Fibroblast of mammary gland (primary cell): ENCODE results near the gene CC2D2A.

Experiments
- DNase-seq: peaks from one replicate; pipeline ENCODE4 v3.0.0-alpha.2; 2010; ENCODE audit warnings: low read depth
- H3K4me3 ChIP-seq: 2 replicates; pipeline ENCODE4 v1.5.1; 2011; ENCODE audit warnings: low read depth, mild to moderate bottlenecking, low read length, moderate library complexity; ENCODE audit not compliant: control insufficient read depth
- TF ChIP-seq, protein P1 (sequence below): conservative IDR thresholded peaks from 2 replicates; pipeline ENCODE4 v1.5.1; 2011; ENCODE audit warnings: low read depth, low read length, inconsistent platforms; ENCODE audit not compliant: control insufficient read depth, insufficient read depth

CC2D2A gene

DNA sequence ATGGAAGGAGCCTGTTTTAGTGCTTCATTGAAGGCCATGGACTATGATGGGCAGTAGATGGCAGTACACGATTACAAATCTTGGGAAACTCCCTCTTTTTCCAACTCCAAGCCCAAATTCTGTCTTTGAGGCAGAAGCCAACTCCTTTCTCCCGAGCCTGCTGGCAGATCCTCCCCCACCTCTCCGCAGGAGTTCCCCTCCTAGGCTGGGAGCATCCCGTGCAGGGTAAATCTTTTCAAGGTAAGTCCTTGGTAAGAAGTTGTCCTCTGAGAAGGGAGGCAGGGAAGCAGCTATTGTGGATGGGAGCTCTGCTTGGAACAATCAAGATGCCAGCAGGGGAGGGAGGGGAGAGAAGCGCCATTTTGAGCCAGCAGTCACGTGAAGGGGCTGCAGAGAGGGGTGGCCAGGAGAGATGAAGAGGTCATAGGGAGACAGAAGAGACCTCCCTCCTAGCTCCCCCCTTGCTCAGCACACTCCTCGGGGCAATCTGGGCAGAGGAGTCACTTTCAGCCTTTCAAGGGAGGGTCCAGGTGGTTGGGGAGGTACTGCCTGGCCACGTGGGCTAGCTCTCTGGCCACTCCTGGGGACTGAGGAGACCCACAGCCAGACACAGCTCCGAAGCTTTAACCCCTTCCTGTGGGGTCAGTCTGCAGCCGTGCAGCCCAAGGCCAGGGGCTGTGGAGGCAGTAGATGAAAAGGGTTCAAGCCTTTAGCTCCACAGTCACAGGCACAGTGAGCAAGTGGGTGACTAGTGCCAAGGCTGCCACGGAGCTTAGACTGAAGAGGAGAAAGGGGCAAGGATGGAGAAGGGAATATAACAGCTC lies 9.6 kb downstream of the CC2D2A start:
- DNase-seq, result peak; percentile 91

DNA sequence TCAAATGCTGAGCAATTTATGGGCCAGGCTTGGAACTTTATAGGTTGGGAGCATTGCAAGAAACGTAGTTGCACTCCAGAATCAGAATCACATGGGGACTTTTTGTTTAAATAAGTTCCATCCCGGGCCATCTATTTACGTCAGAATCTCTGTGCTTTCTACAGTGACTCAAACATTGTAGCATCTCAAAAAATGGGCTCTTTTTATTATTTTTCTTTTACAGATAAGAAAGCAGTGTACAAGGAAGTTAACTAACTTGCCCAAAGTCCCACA lies 10.2 kb downstream of the CC2D2A start:
- peak; percentile 81 for DNase-seq
- TF ChIP-seq, protein P1, sequence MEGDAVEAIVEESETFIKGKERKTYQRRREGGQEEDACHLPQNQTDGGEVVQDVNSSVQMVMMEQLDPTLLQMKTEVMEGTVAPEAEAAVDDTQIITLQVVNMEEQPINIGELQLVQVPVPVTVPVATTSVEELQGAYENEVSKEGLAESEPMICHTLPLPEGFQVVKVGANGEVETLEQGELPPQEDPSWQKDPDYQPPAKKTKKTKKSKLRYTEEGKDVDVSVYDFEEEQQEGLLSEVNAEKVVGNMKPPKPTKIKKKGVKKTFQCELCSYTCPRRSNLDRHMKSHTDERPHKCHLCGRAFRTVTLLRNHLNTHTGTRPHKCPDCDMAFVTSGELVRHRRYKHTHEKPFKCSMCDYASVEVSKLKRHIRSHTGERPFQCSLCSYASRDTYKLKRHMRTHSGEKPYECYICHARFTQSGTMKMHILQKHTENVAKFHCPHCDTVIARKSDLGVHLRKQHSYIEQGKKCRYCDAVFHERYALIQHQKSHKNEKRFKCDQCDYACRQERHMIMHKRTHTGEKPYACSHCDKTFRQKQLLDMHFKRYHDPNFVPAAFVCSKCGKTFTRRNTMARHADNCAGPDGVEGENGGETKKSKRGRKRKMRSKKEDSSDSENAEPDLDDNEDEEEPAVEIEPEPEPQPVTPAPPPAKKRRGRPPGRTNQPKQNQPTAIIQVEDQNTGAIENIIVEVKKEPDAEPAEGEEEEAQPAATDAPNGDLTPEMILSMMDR, result no peak

More for the DNA sequence above, 9.6 kb downstream of the CC2D2A start:
- peak overlapping the region; percentile 83 for H3K4me3 ChIP-seq
- TF ChIP-seq, protein P1, result peak; percentile 91

DNA sequence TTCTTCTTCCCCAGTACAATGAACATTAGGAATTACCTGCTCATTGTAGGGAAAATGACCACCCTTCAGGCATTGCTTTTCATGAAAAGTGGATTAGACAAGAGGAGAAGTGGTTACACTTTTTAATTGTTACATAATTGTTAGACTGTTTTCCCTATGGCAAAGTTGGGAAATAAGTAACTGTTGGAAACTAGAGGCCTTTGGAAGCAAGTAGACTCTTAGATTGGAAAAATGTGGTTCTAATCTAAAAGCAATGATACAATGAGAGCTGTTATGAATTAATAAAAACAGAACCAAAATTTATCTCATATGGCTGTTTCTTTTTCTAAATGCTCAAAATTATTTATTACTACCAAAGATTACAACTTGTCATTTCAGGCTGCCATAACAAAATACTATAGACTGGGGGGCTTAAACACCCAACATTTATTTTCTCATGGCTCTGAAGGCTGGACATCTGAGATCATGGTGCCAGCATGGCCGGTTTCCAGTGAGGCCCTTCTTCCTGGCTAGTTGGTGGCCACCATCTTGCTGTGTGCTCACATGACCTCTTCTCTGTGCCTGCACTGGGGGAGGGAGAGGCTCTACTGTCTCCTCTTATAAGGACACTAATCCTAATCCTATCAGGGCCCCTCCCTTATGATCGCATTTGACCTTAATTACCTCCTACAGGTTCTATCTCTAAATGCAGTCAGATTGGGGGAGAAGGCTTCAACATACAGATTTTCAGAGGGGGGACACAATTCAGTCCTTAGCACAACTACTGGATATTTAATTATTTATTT lies 12.5 kb downstream of the CC2D2A start:
- no peak for DNase-seq
- no peak overlapping the region for H3K4me3 ChIP-seq
- TF ChIP-seq, protein P1, result no peak

More for the DNA sequence above, 10.2 kb downstream of the CC2D2A start:
- peak overlapping the region; percentile 83 for H3K4me3 ChIP-seq

DNA sequence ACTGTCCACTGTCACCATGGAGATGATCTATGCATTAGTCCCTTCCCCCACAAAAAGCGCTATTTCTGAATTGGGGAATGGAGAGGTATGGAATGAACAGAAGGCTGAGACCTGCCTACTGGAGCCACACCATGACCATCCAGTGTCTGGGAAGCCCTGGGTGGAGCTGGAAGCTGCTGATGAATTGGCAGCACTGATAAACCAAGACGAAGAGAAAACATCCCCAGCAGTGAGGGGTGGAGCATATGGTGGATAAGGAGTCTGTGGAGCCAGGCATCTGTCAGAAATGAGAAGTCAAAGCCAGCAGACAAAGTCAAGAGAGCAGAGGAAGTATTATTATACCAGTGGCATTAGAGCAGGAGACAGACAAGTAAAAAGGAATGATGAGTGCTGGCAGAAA lies 13.2 kb downstream of the CC2D2A start:
- DNase-seq, result peak; percentile 12
- H3K4me3 ChIP-seq, result no peak overlapping the region
- TF ChIP-seq, protein P1, result no peak

DNA sequence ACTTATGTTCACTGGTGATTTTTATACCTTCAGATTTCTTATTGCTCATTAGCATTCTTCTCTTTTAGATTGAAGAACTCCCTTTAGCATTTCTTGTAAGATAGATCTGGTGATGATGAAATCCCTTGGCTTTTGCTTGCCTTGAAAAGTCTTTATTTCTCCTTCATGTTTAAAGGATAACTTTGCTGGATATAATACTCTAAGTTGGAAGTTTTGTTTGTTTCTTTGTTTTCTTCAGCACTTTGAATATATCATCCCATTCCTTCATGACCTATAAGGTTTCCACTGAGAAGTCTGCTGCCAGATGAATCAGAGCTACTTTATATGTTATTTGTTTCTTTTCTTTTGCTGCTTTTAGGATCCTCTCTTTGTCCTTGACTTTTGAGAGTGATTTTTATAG lies 18.5 kb downstream of the CC2D2A start:
- no peak overlapping the region for H3K4me3 ChIP-seq
- peak; percentile 35 for DNase-seq
- TF ChIP-seq, protein P1, result no peak

DNA sequence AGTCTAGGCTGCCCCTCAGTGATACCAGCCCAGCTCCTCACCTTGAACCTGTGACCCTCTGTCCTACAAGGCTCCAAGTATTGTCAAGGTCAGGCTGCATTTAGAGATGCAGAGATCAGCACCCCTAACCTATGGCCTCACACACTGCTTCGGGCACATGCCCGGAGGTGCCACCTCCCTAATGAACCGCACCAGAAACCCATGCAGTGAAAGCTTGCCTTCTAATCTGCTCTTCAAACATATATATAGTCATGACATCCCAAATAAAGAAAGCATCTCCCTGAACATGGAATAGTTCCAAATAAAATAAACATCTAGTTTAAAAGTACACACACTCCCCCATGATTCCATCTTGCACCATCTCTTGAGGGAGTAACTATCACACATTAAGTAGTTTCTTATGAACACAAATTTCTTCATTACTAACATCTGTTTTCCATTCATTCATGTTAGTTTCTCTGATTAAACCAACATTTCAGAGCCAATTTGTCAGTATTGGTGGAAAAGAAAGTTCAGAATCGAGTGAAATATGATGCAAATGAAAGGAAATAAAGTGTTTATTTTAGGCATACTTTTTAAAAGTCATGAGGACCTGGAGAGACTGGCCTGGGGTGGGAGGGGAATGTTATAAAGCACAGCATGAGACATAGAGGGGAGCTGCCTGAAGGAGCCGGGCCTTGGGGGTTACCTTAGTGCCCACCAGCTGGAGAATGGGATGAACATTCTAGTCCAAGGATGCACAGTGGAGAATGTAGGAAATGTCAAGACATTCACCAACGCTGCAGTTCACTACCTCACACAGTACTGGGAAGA lies 19.2 kb downstream of the CC2D2A start:
- H3K4me3 ChIP-seq, result no peak overlapping the region
- TF ChIP-seq, protein P1, result no peak
- peak; percentile 95 for DNase-seq
